ENCODE results near the gene KIF5B.
"Not testable (repeated sequence)": the region's sequence is repeated elsewhere in the genome, so short reads cannot be mapped to it uniquely, and the experiment has no call there.

The KIF5B gene

DNA sequence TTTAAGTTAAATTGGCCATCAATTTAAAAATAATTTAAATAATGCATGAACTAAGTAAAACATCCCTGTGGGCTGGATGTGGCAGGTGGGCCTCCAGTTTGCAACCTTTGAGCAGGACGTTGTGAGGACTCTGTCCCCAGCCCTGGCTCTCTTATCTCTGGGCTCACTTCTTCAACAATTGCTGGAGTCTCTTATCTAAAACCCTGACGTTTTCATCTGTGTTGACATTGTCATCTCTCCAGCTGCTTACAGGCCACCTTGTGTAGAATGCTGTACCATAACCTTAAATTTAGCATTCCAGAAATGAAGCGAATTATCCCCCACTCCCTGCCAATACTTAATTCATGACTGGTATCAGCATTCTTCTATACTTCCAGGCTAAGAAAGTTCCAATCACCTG, 3.2 kb upstream of the KIF5B start:
- no peak for DNase-seq (ENCODE audit: low spot score)

GRCh38 chr10:32057036-32057372, 779 bp upstream of the KIF5B start:
- no peak for DNase-seq (ENCODE audit: low spot score)

DNA sequence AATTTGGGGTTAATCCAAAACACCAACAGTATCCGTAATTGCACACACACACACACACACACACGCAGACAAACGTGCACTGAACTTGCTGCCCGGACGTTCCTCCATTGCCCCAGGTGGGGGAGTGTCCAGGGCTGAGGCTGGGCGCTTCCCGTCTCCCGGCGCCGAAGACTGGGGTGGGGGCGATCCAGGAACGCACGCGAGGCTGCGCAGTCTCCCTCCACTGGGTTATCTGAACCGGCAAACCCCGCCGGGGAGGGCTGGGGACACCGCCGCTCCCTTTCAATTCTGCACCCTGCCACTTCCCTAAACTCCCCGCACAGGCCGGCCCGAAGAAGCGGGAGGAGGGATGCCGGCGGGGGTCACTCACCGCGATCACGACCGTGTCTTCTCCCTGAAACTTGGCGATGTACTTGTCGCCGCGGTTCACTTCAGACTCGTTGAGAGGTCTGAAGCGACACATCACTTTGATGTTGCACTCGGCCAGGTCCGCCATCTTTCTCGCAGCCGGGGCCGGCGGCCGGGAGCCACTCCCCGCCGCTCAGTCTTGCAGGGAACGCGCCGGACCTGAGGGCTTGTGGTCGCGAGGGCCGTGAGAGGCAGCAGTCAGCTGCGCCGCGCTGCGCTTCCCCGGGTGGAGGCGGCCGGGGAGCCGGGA, 618 bp downstream of the KIF5B start:
- DNase-seq (ENCODE audit: low spot score): peak; percentile 53

GRCh38 chr10:32054094-32054493, 2.1 kb downstream of the KIF5B start:
- no peak for DNase-seq (ENCODE audit: low spot score)

DNA sequence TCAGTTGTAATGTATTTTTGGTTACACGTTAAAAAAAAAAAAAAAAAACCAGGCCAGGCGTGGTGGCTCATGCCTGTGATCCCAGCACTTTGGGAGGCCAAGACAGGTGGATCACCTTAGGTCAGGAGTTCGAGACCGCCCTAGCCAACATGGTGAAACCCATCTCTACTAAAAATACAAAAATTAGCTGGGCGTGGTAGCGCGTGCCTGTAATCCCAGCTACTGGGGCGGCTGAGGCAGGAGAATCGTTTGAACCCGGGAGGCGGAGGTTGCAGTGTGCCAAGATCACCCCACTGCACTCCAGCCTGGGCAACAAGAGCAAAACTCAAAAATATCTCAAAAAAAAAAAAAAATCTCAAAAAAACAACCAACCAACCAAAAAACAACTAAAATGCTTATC, 2.8 kb downstream of the KIF5B start:
- DNase-seq (ENCODE audit: low spot score): not testable (repeated sequence)

GRCh38 chr10:32051926-32052325, 4.3 kb downstream of the KIF5B start:
- DNase-seq (ENCODE audit: low spot score): no peak

- no peak for DNase-seq (ENCODE audit: low spot score)
These were observed 6.0 kb downstream of the KIF5B start for GRCh38 chr10:32050177-32050576.

- DNase-seq (ENCODE audit: low spot score): no peak
These were observed 7.1 kb downstream of the KIF5B start for GRCh38 chr10:32049113-32049512.

- DNase-seq (ENCODE audit: low spot score): no peak
These were observed 7.9 kb downstream of the KIF5B start for GRCh38 chr10:32048282-32048681.

- DNase-seq (ENCODE audit: low spot score): no peak
These were observed 8.3 kb downstream of the KIF5B start for GRCh38 chr10:32047881-32048280.

DNA sequence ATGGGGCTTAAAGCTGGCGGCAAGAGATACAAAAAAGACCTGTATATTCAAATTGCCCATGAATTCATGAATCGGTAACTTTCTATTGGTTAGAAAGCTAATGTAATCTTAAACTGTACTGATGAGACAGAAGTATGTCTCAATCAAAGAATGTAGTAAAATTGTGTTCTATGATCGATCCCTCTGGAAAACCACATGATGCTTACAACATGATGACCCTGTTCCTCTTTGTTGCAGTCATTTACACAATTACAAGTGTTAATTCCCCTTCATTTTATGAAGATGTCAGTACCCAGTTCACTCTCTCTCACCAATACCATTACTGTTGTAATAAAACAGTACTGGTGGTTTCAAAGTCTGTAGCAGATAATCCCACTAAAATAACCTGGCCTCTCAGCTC, 10.1 kb downstream of the KIF5B start:
- DNase-seq (ENCODE audit: low spot score): no peak

DNA sequence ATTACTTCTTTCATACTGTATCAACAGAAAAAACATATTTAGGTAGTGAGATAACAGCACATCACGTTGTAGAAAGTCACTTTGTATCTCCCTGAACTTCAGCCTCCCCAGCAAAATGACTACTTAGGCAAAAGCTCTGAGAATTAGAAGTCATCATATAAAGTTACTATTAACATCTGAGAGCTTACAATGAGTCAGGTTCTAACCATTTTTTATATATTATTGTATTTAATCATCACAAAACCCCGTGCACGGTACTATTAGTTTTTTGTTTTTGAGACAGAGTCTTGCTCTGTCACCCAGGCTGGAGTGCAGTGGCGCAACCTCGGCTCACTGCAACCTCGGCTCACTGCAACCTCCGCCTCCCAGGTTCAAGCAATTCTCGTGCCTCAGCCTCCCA, 13.5 kb downstream of the KIF5B start:
- not testable (repeated sequence) for DNase-seq (ENCODE audit: low spot score)

DNA sequence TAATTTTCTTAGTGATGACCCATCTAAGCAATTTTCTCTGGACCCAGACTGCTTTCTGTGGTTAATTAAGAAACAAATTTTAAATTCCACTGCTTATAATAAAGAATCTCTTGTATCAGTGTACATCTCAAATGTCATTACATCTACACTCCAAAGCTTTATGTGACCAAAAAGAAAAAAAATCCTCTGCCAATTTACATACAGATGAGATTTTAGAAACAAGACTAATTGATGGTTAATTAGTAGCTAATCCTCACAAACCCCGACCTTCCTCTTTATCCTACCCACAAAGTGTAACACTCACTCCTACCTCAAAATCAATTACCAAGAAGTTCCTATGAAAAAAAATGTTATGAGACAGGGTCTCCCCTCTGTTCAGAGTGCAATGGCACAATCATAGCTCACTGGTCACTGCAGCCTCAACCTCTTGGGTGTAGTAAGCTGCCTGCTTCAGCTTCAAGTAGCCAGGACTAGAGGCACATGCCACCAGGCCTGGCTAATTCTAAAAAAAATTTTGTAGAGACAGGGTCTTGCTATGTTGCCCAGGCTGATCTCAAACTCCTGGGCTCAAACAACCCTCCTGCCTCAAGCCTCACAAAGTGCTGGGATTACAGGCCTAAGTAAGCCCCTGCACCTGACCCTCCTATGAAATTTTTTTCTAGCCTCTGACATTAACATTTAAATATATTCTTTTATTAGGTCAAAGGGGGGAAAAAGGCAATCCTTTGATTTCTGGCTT, 14.8 kb downstream of the KIF5B start:
- DNase-seq (ENCODE audit: low spot score): no peak

- DNase-seq (ENCODE audit: low spot score): no peak
These were observed 16.5 kb downstream of the KIF5B start for GRCh38 chr10:32039734-32040133.

DNA sequence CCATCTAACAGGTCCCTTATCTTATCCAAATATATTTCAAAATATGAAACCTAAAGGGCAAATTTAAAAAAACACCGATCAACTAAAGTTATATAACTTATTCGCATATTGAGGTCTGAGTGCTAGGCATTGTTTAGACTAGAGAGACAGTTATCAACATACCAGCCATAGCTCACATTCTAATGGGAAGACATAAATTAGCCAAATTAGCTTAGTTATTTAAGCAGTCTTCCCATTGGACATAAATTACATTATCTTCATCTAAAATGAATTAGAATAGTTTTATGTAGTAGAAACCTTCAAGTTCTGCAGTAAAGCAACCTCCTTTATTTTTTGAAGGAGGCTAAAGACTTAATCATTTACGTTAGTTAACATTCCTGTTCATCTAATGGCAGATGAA, 17.4 kb downstream of the KIF5B start:
- DNase-seq (ENCODE audit: low spot score): no peak

GRCh38 chr10:32036922-32037321, 19.3 kb downstream of the KIF5B start:
- DNase-seq (ENCODE audit: low spot score): no peak

- DNase-seq (ENCODE audit: low spot score): no peak
These were observed 21.2 kb downstream of the KIF5B start for GRCh38 chr10:32035038-32035437.

DNA sequence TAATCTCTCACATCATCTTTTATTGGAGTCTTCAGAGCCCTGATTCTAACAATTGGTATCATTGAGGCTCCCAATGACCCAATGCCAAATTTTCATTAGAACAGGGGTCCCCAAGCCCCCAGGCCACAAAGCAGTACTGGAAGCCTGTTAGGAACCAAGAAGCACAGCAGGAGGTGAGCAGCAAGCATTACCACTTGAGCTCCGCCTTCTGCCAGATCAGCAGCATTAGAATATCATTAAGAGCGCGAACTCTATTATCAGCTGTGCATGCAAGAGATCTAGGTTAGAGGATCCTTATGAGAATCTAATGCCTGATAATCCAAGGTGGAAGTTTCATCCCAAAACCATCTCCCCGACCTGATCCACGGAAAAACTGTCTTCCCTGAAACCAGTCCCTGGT, 23.1 kb downstream of the KIF5B start:
- no peak for DNase-seq (ENCODE audit: low spot score)

- no peak for DNase-seq (ENCODE audit: low spot score)
These were observed 24.3 kb downstream of the KIF5B start for GRCh38 chr10:32031920-32032319.

DNA sequence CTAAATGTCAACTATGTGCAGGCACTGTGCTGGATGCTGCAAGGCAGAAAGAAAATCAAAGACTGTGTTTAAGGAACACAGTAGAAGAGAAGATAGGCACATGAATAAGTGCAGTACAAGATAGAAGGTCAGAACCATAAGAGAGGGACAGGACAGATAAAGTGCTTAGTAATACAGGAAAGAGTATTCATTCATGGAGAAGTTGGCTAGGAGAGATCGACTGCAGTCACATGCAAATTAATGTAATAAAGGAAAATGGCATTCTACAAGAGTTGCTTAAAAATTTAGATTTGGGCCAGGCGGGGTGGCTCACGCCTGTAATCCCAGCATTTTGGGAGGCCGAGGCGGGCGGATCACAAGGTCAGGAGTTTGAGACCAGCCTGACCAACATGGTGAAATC, 24.8 kb downstream of the KIF5B start:
- no peak for DNase-seq (ENCODE audit: low spot score)

DNA sequence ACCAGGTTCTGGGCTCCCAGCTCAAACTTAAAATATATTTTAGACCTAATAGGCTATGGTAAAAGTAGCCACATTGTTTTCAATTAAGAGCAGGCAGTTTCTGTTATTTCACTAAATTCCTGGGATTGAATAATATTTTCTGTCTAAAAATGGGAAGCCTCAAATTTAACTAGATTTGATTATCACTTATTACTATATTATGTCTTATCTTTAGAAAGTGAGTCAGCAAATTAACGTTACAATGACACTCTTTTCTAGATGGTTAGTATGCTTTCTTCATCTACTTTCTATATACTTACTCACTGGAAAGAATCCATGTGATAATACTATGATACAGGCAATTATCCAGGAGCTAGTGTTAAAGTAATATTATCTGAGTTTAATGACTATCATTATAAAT, 27.5 kb downstream of the KIF5B start:
- no peak for DNase-seq (ENCODE audit: low spot score)

- DNase-seq (ENCODE audit: low spot score): no peak
These were observed 33.0 kb downstream of the KIF5B start for GRCh38 chr10:32023264-32023663.

- DNase-seq (ENCODE audit: low spot score): no peak
These were observed 39.2 kb downstream of the KIF5B start for GRCh38 chr10:32017044-32017443.

DNA sequence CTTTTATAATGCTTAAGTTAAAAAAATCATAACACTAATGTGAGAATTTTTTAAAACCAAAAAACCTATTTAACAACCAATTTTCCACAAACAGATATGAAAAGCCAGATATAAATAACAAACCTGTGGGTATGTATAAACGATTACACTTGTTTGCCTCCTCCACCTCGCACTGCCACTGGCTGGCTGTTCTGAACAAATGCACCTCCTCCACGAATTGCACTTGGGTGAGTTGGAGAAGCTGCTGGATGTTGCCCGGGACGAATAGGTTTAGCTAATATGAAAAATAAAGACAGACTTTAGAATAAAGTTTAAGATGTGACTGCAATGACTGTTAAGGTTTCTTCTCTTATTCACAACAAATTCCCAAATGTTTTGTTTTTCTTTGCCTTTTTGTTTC, 40.8 kb downstream of the KIF5B start:
- no peak for DNase-seq (ENCODE audit: low spot score)

All from CD4-positive, alpha-beta T cell treated with Interleukin-15 for 4 hours (primary cell).